ENCODE data around the gene KAT2B. TPM values are rescaled to one million over a fixed set of nuclear protein-coding genes. Genes with fewer than 3 reads are reported as not detected.
A peak's percentile ranks its signal among the peaks of the same experiment; 100 is the strongest.

The KAT2B gene
- polyA plus RNA-seq (14.2 and 15.6 TPM in 2 replicates), polyA minus RNA-seq (16.8 and 17.6 TPM in 2 replicates)

DNA sequence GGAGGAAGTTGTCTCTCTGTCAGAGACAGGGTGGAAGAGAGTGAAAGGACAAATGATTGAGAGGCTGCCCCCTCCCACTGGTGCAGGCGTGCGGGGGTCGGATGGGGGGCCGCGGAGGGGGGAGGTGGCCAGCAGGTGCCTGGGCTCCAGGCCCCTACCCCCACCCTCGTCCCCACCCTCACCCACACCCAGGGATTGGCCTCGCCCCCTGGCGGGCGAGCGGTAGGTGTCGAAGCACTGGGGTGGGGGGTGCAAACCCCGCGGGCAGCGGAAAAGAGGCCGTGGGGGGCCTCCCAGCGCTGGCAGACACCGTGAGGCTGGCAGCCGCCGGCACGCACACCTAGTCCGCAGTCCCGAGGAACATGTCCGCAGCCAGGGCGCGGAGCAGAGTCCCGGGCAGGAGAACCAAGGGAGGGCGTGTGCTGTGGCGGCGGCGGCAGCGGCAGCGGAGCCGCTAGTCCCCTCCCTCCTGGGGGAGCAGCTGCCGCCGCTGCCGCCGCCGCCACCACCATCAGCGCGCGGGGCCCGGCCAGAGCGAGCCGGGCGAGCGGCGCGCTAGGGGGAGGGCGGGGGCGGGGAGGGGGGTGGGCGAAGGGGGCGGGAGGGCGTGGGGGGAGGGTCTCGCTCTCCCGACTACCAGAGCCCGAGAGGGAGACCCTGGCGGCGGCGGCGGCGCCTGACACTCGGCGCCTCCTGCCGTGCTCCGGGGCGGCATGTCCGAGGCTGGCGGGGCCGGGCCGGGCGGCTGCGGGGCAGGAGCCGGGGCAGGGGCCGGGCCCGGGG is at the start of gene KAT2B:
KAT2B (plus strand) TSS at position 682 of the 783 bp plus-strand sequence; CDS start at position 714, 32 bp downstream.
- Histone ChIP-seq H3K4me2 (ENCODE audit: low read length) (peak within 1 kb of the TSS; percentile 70), H4K20me1 (ENCODE audit: insufficient read depth) (no peaks in the 10 kb centered on the region), H3K9me2 (ENCODE audit: insufficient read depth, low read length) (no peaks in the 10 kb centered on the region), H3K9me3 (ENCODE audit: low read length) (no peaks in the 10 kb centered on the region), H3K27me3 (ENCODE audit: insufficient read depth, low read depth, low read length) (no peaks in the 10 kb centered on the region), H3K4me3 (ENCODE audit: low read length) (peak within 1 kb of the TSS; percentile 88), H3K36me3 (ENCODE audit: insufficient read depth, low read length) (no peaks in the 10 kb centered on the region), H2AFZ (ENCODE audit: low read depth, low read length) (peak within 1 kb of the TSS; percentile 56), H3F3A (ENCODE audit: insufficient read depth, low read length, poor library complexity, severe bottlenecking) (no peaks in the 10 kb centered on the region), H3K79me2 (replicated peaks; ENCODE audit: insufficient read depth, low read length) (peaks cover 14% of the 10 kb centered on the region), H3K9ac (ENCODE audit: low read length) (peak within 1 kb of the TSS; percentile 75), H3K27ac (ENCODE audit: low read length) (peak within 1 kb of the TSS; percentile 75)
- TF ChIP-seq RAD21 (conservative IDR thresholded peaks at IDR 0.05) (peak; percentile 39), MXI1 (conservative IDR thresholded peaks at IDR 0.05; ENCODE audit: poor library complexity, severe bottlenecking) (peak; percentile 19), CTCF (IDR thresholded peaks at IDR 0.05; ENCODE audit: poor library complexity, severe bottlenecking) (peak; percentile 70), EZH2 (IDR thresholded peaks at IDR 0.05; ENCODE audit: borderline replicate concordance, insufficient read depth, low read length, poor library complexity, severe bottlenecking) (no peak), EP300 (conservative IDR thresholded peaks at IDR 0.05; ENCODE audit: poor library complexity, severe bottlenecking) (no peak), POLR2AphosphoS5 (IDR thresholded peaks at IDR 0.05) (no peak), SMC3 (conservative IDR thresholded peaks at IDR 0.05; ENCODE audit: poor library complexity) (peak; percentile 62), TAF1 (IDR thresholded peaks at IDR 0.05; ENCODE audit: low read depth) (no peak), REST (IDR thresholded peaks at IDR 0.05; ENCODE audit: borderline replicate concordance) (peak; percentile 5)

- no peak overlapping the region for H3K4me2 ChIP-seq (ENCODE audit: low read length)
- H3K27me3 ChIP-seq (ENCODE audit: insufficient read depth, low read depth, low read length): no peaks in the 10 kb centered on the region
- H3K9ac ChIP-seq (ENCODE audit: low read length): no peak overlapping the region
- H2AFZ ChIP-seq (ENCODE audit: low read depth, low read length): no peak overlapping the region
- H3K79me2 ChIP-seq (replicated peaks; ENCODE audit: insufficient read depth, low read length): no peaks in the 10 kb centered on the region
- no peak for TF ChIP-seq RAD21 (conservative IDR thresholded peaks at IDR 0.05)
- TF ChIP-seq POLR2AphosphoS5 (IDR thresholded peaks at IDR 0.05): no peak
- no peak for TF ChIP-seq SMC3 (conservative IDR thresholded peaks at IDR 0.05; ENCODE audit: poor library complexity)
- TF ChIP-seq CTCF (IDR thresholded peaks at IDR 0.05; ENCODE audit: poor library complexity, severe bottlenecking): no peak
- TF ChIP-seq EZH2 (IDR thresholded peaks at IDR 0.05; ENCODE audit: borderline replicate concordance, insufficient read depth, low read length, poor library complexity, severe bottlenecking): no peak
- TF ChIP-seq EP300 (conservative IDR thresholded peaks at IDR 0.05; ENCODE audit: poor library complexity, severe bottlenecking): no peak
- no peak for TF ChIP-seq REST (IDR thresholded peaks at IDR 0.05; ENCODE audit: borderline replicate concordance)
- no peak for TF ChIP-seq TAF1 (IDR thresholded peaks at IDR 0.05; ENCODE audit: low read depth)
- no peak for TF ChIP-seq MXI1 (conservative IDR thresholded peaks at IDR 0.05; ENCODE audit: poor library complexity, severe bottlenecking)
- no peaks in the 10 kb centered on the region for H4K20me1 ChIP-seq (ENCODE audit: insufficient read depth)
- H3K36me3 ChIP-seq (ENCODE audit: insufficient read depth, low read length): no peaks in the 10 kb centered on the region
- H3K9me2 ChIP-seq (ENCODE audit: insufficient read depth, low read length): no peaks in the 10 kb centered on the region
- H3K9me3 ChIP-seq (ENCODE audit: low read length): no peaks in the 10 kb centered on the region
- no peak overlapping the region for H3K4me3 ChIP-seq (ENCODE audit: low read length)
- no peaks in the 10 kb centered on the region for H3F3A ChIP-seq (ENCODE audit: insufficient read depth, low read length, poor library complexity, severe bottlenecking)
- no peak overlapping the region for H3K27ac ChIP-seq (ENCODE audit: low read length)
Measured at GRCh38 chr3:19994796-19995195, 45.5 kb upstream of the KAT2B start.

Measured in neural cell (in vitro differentiated cells).